NCI-H69 (cell line): ENCODE data around the gene TM9SF4.
"Not testable (repeated sequence)": the region's sequence is repeated elsewhere in the genome, so short reads cannot be mapped to it uniquely, and the experiment has no call there.

Experiments
- DNase-seq: peaks from one replicate; lab custom pipeline; 2025; lab: John Stamatoyannopoulos, UW

Gene TM9SF4

GRCh38 chr20:32157611-32158010 is 48.1 kb downstream of the TM9SF4 start:
- DNase-seq = no peak

- DNase-seq = no peak
Measured at GRCh38 chr20:32158351-32158750, 48.8 kb downstream of the TM9SF4 start.

- no peak for DNase-seq
Measured at GRCh38 chr20:32158943-32159660, 49.6 kb downstream of the TM9SF4 start.

GRCh38 chr20:32159766-32160221 is 50.3 kb downstream of the TM9SF4 start:
- DNase-seq = no peak

GRCh38 chr20:32160341-32160740 is 50.8 kb downstream of the TM9SF4 start:
- DNase-seq = no peak

- no peak for DNase-seq
Measured at GRCh38 chr20:32162351-32162750, 52.8 kb downstream of the TM9SF4 start.

GRCh38 chr20:32163951-32164350 is 54.4 kb downstream of the TM9SF4 start:
- DNase-seq = no peak

- no peak for DNase-seq
Measured at GRCh38 chr20:32164984-32165735, 55.6 kb downstream of the TM9SF4 start.

- no peak for DNase-seq
Measured at GRCh38 chr20:32165836-32166545, 56.5 kb downstream of the TM9SF4 start.

GRCh38 chr20:32167552-32167951 is 58.0 kb downstream of the TM9SF4 start:
- DNase-seq = no peak

GRCh38 chr20:32168184-32168910 is 58.8 kb downstream of the TM9SF4 start:
- DNase-seq = peak; percentile 42

GRCh38 chr20:32177696-32178095 is 68.2 kb downstream of the TM9SF4 start:
- DNase-seq = not testable (repeated sequence)

- no peak for DNase-seq
Measured at GRCh38 chr20:32179515-32179914, 70.0 kb downstream of the TM9SF4 start.

GRCh38 chr20:32179934-32180333 is 70.4 kb downstream of the TM9SF4 start:
- no peak for DNase-seq

GRCh38 chr20:32181606-32182005 is 72.1 kb downstream of the TM9SF4 start:
- DNase-seq = no peak

GRCh38 chr20:32183947-32184635 is 74.6 kb downstream of the TM9SF4 start:
- no peak for DNase-seq

GRCh38 chr20:32184961-32185603 is 75.6 kb downstream of the TM9SF4 start:
- DNase-seq = no peak

GRCh38 chr20:32186506-32186905 is 77.0 kb downstream of the TM9SF4 start:
- no peak for DNase-seq

GRCh38 chr20:32188376-32189122 is 79.0 kb downstream of the TM9SF4 start:
- no peak for DNase-seq

GRCh38 chr20:32189123-32189410 is 79.6 kb downstream of the TM9SF4 start:
- no peak for DNase-seq
